ENCODE measurements around the gene ST3GAL6. TPM values are rescaled to one million over a fixed set of nuclear protein-coding genes. Genes with fewer than 3 reads are reported as not detected.

ST3GAL6 gene
- total and polyA plus RNA-seq, 2 of the 4 experiments (the other 2 are of a cell fraction) = 0.36 to 0.99 TPM

DNA sequence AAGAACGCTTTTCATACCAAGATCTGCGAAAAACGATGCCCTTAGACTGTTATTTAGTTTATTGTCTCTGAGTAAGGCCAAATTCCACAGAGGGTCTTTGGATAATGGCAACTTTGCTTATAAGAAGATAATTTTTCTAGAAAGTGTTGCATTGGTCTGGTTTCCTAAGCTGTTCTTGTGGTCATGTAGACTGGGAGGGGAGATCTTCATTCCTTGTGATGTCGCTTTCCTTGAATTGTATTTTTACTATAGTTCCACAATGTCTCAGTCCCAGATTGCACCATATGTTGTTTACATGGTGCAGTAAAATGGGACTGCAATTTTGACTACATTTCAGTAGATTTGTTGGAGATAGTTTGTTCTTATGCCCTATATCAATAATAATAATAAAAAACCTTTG, 28.8 kb upstream of the ST3GAL6 start:
- H4K5ac ChIP-seq (ENCODE audit: low read depth, low read length) = no peak overlapping the region
- no peak overlapping the region for H3K27ac ChIP-seq (ENCODE audit: insufficient read depth, low read length)
- H3K79me1 ChIP-seq (ENCODE audit: low read depth in 1 of 2, low read length in 2 of 2) = peaks cover 4 to 6% of the 10 kb centered on the region in 2 experiments; a peak in 1 of 4 replicates
- H2BK5ac ChIP-seq (ENCODE audit: low read depth, low read length, poor library complexity, severe bottlenecking) = no peak overlapping the region
- no peak overlapping the region for H3K4me3 ChIP-seq (ENCODE audit: insufficient read depth, low read depth, low read length)
- no peak overlapping the region for H3K18ac ChIP-seq (ENCODE audit: low read depth, low read length)
- H4K91ac ChIP-seq (ENCODE audit: insufficient read depth, low read depth, low read length) = no peak overlapping the region
- no peaks in the 10 kb centered on the region for H3K9me3 ChIP-seq (ENCODE audit: control insufficient read depth, insufficient read depth, low read length)
- H3K4ac ChIP-seq (ENCODE audit: low read depth, low read length) = no peak overlapping the region
- BruUV-seq (replicated peaks) = no TSS peak
- H2BK20ac ChIP-seq (ENCODE audit: low read depth, low read length) = no peak overlapping the region
- H2BK15ac ChIP-seq (ENCODE audit: low read depth, low read length) = no peak overlapping the region
- ATAC-seq (ENCODE audit: low read depth) (no peak), DNase-seq (no peak)
- H3K9ac ChIP-seq (ENCODE audit: low read depth, low read length) = no peak overlapping the region
- TF ChIP-seq RAD21 (IDR thresholded peaks at IDR 0.05; ENCODE audit: low read length) (no peak), NFE2L2 (IDR thresholded peaks at IDR 0.05; ENCODE audit: low read depth, low read length) (no peak), MXI1 (IDR thresholded peaks at IDR 0.05; ENCODE audit: borderline replicate concordance, low read depth, low read length) (no peak), USF2 (IDR thresholded peaks at IDR 0.05; ENCODE audit: low read depth, low read length) (no peak), CEBPB (IDR thresholded peaks at IDR 0.05; ENCODE audit: low read depth, low read length) (no peak), MAFK (IDR thresholded peaks at IDR 0.05; ENCODE audit: low read depth, low read length) (no peak), RCOR1 (IDR thresholded peaks at IDR 0.05; ENCODE audit: insufficient replicate concordance, low read length) (no peak), RFX5 (IDR thresholded peaks at IDR 0.05; ENCODE audit: low read depth, low read length) (no peak), POLR2A (IDR thresholded peaks at IDR 0.05; ENCODE audit: low read depth, low read length) (no peak), BHLHE40 (IDR thresholded peaks at IDR 0.05; ENCODE audit: low read depth, low read length) (no peak), CTCF (conservative IDR thresholded peaks at IDR 0.05; ENCODE audit: low read depth, low read length) (no peak), CHD1 (IDR thresholded peaks at IDR 0.05; ENCODE audit: low read depth, low read length) (no peak)
- intact Hi-C loops (cut with micrococcal nuclease) = loop anchor here (5.0 kb wide), 1 partner anchor 63 kb away; no protein-coding TSS in a partner anchor
- peaks cover 2% of the 10 kb centered on the region for H3K4me1 ChIP-seq (ENCODE audit: control insufficient read depth, insufficient read depth, low read length)
- H4K20me1 ChIP-seq (ENCODE audit: insufficient read depth, low read length) = no peaks in the 10 kb centered on the region
- H2AFZ ChIP-seq (replicated peaks; ENCODE audit: low read length, poor library complexity) = no peak overlapping the region
- ChIA-PET CTCF (no interaction called here), POLR2A (ENCODE audit: unreplicated experiment) (no interaction called here)
- H3K23ac ChIP-seq (ENCODE audit: low read depth, low read length) = peak overlapping the region; percentile 63; the same call in 1 of the 2 replicates
- H3K36me3 ChIP-seq (ENCODE audit: control insufficient read depth, insufficient read depth, low read length) = no peaks in the 10 kb centered on the region
- no peak overlapping the region for H2AK5ac ChIP-seq (ENCODE audit: low read depth, low read length)
- H3K56ac ChIP-seq (ENCODE audit: extremely low read depth, insufficient read depth, low read length) = no peak overlapping the region
- H2BK120ac ChIP-seq (ENCODE audit: low read depth, low read length) = no peak overlapping the region
- H3K14ac ChIP-seq (replicated peaks; ENCODE audit: low read depth, low read length) = no peak overlapping the region
- WGBS, 2 experiments (ENCODE audit: extremely low coverage in 2 of 2, insufficient read length in 1 of 2) = no CpG with 5 or more reads among the region's 4 CpGs
- dilution Hi-C loops (cut with HindIII; ENCODE audit: low sequenced_read_pairs, unreplicated experiment) = no loop called here
- H3K4me2 ChIP-seq (ENCODE audit: low read depth, low read length) = peak overlapping the region; percentile 85; the same call in 1 of the 2 replicates
- no peak overlapping the region for H2AK9ac ChIP-seq (replicated peaks; ENCODE audit: low read depth, low read length, poor library complexity)
- no peaks in the 10 kb centered on the region for H3K9me1 ChIP-seq (ENCODE audit: insufficient read depth, low read length)
- H4K8ac ChIP-seq (ENCODE audit: low read depth in 2 of 2, low read length in 2 of 2) = no peak overlapping the region
- in situ Hi-C loops (cut with MboI; ENCODE audit: low sequenced_read_pairs) = no loop called here
- peaks cover 6% of the 10 kb centered on the region; the same call in 1 of the 2 replicates for H3K27me3 ChIP-seq (ENCODE audit: control insufficient read depth, insufficient read depth, low read length)

Measured in IMR-90 (cell line).